Measurements from ENCODE around the gene KCNMA1.
"Not testable (repeated sequence)": the region's sequence is repeated elsewhere in the genome, so short reads cannot be mapped to it uniquely, and the experiment has no call there.

Gene KCNMA1

DNA sequence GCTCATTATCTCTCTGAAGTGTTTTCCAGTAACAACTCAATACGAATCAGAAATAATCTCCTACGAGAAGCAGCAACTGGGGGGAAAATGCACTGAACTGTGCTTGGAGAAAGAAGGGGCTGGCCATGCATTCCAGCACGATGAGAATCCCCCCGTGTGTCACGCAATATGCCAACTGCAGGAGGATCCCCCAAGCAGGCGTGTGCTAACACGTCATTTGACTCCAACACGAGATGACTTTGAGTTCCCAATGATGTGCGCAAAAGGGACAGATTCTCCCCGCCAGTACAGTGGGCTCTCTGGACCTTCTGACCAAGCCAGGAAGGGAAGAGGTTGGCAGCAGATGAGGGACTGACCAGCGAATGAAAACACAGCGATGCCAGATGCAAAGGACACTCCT is 105.5 kb downstream of the KCNMA1 start:
- DNase-seq (ENCODE audit: low read depth) = no peak

DNA sequence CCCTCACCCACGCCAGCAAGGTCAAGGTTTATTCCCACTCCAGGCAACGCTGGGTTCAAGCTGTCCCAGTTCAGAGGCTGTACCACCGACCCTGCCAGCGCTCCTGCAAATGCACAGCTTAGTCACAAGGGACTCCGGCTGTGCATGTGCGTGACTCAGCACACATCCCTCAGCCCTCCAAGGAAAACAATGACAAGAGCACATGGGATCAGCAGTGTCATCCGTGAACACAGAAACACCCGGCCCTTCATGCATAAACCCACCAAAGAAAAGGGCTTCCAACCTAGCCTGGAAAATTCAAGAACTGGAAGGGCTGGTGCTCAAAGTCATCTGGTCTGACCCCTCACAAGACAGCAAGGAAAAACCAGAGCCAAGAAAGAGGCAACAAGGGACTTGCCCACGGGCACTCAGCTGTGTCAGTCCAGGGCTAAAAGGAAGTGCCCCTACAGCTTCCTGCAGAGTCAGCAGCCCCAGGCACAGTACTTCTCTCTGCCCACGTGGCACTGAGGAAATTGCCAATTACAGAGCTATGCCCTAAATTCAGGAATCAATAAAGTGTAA is 106.1 kb downstream of the KCNMA1 start:
- DNase-seq (ENCODE audit: low read depth) = no peak

DNA sequence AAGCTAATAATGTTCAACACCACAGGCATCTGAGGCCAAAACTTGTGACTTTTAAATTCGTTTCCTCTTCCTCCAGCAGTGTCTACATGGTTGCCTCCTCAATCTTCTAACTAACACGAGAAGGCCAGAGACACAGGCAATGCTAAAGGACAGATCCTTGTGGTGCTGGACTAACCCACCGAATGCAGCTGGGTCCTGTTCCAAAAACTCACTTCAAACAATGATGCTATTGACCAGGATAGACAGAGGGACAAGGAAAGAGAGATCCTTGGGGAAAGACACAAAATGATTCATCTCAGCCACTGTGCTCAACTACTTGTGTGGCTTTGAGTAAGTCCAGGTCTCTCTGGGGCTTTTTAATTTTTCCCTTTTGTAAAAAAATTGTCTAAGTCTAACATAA is 107.6 kb downstream of the KCNMA1 start:
- DNase-seq (ENCODE audit: low read depth) = no peak

DNA sequence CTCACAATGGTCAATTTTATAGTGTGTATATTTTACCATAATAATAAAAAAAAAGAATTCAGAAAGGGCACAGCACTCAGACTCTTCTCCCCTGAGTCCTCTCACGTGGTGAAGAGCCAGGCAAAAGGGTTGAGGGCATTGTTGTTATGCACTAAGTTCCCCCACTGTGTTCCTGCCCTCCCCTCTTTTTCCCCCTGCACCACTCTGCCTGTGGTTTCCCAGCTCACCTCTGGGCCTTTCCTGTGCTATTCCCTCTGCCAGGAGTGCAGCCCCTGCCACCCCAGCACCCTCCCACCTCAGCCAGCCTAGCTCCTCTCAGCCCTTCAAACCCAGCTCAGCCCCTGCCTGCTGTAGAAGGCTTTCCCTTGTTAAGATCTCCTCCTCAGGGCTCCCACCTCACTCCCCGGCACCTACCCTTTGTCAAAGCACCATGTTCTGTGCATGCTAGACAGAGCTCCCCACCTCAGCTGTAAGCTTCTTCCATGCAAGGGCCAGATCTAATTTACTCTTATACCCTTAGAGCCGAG is 108.5 kb downstream of the KCNMA1 start:
- no peak for DNase-seq (ENCODE audit: low read depth)

DNA sequence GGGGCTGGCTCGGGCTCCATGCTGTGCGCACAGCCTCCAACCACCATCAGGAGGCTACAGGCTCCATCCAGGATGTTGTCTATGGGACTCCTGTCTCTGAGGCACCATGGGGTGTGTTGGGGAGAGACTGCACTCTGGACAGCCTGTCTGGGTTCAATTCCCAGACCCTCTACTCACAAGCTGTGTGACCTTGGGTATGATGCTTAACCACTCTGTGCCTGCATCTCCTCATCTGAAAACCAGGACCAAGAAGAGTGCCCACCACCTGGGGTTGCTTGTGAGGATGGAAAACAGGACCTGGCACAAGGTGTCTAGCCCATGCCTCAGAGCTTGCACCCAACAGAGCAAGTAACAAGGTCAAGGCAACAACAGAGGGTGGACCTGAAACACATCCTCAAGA is 109.8 kb downstream of the KCNMA1 start:
- DNase-seq (ENCODE audit: low read depth) = no peak

DNA sequence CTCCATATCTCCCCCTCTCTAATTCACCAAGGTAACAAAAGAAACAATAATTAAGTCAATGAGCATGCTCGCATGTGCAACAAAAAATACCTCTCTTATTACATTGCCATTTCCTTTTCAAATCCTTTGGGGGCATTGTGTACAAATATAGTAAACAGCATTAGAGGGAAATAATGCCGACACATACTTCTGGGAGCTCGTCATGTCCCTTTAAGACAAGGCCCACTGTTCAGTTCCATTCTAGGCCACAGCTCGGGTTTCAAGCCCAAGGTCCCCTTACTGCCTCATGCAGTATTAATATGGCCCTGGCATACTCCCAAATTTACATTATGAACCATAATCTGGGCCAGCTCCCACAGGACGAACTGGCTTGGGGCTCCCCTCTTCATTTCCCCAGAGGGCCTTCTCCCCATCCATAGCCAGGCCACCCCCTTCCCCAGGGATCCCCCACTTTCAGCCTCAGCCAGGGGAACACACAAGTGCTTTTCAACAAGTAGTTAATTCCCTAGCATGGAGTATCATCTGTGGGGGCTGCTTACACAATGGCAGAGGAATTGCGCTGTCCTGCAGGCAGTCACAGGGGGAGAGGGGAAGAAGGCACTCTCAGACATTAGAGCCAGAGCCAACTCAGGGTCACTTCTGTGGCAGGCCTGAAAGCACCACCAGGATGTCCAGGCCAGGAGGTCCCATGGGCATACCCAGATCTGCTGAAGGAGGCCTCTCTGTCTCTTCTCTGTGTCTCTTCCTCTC is 110.6 kb downstream of the KCNMA1 start:
- no peak for DNase-seq (ENCODE audit: low read depth)

DNA sequence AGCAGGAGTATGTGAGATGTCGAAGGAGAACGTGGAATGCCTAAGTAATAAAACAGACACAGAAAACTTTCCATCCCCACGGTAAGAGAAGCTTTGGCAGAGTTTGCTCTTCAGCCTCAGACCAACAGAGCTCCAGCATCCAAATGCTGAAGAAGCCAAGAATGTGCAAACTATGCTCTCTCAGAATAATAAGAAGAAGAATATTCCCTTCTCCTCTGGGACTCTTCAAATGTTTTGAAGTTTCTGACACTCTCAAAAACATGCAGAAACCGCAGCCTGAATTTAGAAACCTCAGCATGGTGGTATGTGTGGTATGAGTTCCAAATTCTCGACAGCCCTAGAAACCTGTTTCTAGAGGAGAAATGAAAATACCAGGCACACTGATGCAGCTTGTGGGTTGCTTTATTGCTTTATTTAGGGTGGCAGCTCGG is 113.3 kb downstream of the KCNMA1 start:
- no peak for DNase-seq (ENCODE audit: low read depth)

DNA sequence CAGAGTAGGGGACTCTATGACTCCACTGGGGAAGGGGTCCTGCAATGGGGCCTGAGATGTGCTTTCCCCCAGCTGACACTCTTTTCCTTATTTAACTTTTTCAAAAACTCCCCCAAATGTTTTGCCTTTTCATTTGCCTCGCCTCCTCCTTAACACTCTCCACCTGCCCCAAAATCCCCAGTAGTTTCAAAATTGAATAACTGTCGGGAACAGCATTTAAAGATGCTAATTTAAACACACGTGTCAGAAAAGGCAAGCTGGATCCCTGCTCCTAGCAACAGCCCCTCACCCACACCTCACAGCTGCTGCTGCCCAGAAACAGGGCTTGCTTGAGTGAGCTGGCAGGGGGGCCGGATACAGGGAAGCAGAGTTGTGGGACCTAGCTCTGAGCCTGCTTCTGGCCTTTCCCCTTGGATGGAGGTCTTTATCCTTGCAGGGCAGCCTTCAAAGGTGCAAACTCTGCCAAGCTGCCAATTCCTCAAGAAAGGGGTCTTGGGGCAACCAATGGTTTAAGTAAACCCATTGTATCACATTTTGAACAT is 115.3 kb downstream of the KCNMA1 start:
- DNase-seq (ENCODE audit: low read depth) = no peak

DNA sequence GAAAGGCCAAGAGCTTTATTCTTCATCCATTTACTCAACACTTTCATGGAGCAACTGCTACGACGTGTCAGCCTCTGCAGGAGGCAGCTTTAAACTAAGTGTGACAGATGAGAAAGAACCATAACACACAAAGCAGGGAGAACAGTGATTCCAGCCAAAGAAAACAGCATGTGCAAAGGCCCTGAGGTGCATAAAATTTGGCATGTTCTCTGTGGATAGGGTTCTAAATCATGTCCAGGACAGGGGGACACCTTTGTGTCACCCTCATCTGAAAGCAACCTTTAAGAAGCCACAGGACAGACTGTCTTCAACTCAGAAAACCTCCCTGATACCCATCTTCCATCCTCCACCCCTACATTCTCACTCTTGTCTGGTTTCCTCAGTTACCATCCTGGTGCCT is 116.6 kb downstream of the KCNMA1 start:
- no peak for DNase-seq (ENCODE audit: low read depth)

DNA sequence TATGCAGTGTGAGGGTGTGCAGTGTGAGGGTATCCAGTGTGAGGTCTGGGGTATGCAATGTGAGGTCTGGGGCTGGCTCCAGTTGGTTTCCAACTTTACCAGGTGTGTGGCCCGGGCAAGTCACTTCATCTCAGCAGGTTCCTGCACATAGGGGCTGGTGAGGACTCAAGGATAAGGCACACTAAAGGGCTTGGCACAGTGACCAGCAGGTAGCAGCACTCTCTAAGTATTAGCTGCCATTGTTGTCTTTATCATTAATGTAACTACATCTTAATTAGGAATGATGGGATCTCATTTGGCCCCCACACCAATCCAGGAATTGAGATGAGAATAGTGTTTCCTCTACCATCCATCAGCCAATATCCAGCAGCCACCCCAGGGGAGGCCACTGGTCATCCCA is 117.3 kb downstream of the KCNMA1 start:
- no peak for DNase-seq (ENCODE audit: low read depth)

DNA sequence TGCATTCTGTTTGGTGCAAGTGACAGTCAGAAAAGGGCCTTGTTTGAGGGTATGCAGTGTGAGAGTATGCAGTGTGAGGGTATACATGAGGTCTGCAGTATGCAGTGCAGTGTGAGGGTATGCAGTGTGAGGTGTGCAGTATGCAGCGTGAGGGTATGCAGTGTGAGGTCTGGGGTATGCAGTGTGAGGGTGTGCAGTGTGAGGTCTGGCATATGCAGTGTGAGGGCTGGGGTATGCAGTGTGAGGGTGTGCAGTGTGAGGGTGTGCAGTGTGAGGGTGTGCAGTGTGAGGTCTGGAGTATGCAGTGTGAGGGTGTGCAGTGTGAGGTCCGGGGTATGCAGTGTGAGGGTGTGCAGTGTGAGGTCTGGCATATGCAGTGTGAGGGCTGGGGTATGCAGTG is 117.8 kb downstream of the KCNMA1 start:
- not testable (repeated sequence) for DNase-seq (ENCODE audit: low read depth)

DNA sequence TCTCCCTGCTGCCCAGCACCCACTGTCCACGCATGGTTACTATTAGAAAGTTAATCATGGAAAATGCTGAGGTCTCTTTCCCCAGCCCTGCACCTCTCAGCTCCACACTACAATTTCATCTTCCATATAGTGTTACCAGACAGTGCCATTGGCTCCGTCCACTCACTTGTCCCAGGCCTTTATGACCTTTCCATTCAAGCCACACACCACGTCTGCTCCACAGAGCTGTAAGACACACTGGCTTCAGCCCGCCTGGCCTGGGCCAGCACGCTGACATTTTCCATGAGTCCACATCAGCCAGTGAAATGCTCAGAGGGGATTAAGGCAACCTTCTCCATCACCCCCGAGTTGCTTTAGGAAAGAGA is 118.7 kb downstream of the KCNMA1 start:
- no peak for DNase-seq (ENCODE audit: low read depth)

DNA sequence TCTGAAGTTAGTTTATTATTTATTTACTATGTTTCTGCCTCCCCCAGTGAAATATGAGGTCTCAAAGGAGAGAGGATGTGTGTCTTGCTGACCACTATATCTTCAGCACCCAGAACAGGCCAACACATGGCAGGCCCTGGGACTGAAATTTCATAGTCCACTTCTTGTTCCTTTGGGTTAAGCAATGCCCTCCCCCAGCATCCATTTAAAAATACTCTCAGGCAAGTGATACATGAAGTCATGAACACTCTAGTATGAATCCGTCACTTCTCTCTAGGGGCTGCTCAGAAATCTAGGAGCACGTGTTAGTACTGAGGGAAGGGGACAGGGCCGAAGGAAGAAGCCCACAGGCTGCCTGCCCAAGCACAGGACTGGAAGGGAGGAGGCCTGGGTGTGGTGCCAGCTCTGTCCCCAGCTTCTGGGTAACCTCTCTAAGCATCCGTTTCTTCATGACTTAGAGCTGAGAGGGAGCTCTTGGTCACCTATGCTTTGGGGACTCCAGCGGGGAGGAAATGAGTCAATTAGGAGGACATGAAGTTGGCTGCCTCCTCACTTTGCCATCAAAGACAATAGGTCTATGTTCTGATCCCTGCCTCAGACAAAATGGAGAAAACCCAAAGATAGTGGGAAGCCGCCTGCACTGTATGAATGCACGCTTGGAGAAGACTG is 119.2 kb downstream of the KCNMA1 start:
- DNase-seq (ENCODE audit: low read depth) = no peak

DNA sequence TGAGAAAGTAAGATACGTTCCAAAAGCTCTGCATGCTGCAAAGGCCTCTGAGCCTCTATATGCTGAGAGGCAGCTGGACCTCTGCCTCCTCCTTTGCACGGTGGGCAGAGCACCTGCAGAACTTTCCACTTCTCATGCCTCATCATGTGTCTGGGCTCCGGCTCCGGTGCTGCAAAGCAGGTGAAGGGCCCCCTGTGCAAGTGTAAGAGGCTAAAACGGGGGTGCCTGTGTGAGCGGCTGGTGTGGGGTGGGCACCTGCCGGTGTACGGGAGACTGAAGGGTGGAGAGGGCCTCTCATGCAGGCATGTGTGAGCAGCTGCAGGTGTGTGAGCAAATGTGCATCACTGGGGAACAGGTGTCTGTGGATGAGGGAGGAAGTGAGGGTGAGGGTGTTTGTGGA is 121.0 kb downstream of the KCNMA1 start:
- DNase-seq (ENCODE audit: low read depth) = no peak

DNA sequence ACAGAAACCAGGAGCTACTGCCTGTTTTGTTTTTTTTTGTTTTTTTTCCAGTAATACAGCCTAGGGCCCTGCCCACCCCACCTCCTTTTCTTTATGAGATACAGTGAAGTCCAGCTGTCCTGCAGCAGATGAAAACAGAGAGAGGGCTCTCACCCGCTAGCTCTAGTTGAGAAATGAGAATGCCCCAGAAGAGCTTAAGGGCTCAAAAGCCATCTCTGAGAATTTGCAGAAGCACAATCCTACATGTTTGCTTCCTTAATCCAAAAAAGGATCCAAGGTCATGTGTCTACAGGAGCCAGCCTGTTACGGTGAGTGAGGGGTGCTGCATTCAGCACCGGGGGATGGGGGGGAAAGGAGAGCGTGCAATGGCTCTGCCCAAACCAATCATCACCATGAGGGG is 122.7 kb downstream of the KCNMA1 start:
- DNase-seq (ENCODE audit: low read depth) = no peak

DNA sequence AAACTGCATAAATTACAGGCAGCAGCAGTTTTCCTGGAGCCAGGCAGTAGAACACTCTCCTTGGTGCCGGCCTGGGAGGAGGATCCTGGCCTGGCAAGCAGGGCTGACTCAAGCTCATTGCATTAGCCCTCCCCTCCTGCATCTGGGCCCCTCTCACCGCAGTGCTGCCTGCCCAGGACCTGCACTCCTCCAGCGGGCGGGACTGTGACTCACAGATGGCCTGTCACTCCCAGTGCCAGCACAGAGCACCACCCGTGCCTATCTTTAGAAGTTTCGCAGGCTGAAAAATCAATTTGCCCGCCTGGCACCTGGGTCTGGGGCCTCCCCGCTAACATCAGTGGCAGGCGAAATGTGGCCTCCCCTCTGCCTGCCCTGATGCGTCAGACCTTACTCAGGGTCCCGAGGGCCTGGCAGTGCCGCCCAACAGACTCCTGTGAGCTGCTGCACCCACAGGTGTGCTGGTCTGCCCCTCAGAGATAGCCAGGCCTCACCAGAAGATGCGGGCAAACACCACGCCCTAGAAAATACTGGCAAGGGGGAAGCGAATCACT is 123.8 kb downstream of the KCNMA1 start:
- no peak for DNase-seq (ENCODE audit: low read depth)

DNA sequence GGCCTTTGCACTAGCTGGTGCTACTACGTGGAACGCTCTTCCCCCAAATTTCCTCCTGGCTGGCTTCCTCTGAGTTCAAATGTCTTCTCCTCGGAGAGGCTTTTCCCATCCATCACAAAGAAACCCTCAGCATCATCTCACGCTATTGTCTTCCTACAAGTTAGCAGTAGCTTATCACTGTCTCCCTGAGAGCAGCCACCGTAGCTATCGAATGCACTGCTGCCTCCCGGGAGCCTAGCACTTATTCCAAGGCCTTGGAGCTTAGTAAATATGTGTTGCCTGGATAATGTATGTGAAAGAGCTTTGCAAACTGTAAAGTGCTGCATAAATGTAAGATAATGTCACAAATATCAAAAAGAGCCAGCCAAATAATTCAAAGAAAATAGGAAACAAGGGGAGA is 124.4 kb downstream of the KCNMA1 start:
- DNase-seq (ENCODE audit: low read depth) = no peak

DNA sequence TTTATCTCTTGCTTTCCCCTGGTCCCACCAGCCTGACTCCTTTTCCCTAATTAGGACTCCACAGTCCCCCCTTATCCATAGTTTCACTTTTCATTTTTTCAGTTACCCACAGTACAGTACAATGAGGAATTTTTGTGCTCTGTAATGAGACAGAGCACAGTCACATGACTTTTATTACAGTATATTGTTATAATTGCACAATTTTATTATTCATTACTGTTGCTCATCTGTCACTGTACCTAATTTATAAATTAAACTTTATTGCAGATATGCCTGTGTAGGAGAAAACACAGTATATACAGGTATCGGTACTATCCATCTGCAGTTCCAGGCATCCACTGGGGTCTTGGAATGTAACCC is 125.4 kb downstream of the KCNMA1 start:
- no peak for DNase-seq (ENCODE audit: low read depth)

DNA sequence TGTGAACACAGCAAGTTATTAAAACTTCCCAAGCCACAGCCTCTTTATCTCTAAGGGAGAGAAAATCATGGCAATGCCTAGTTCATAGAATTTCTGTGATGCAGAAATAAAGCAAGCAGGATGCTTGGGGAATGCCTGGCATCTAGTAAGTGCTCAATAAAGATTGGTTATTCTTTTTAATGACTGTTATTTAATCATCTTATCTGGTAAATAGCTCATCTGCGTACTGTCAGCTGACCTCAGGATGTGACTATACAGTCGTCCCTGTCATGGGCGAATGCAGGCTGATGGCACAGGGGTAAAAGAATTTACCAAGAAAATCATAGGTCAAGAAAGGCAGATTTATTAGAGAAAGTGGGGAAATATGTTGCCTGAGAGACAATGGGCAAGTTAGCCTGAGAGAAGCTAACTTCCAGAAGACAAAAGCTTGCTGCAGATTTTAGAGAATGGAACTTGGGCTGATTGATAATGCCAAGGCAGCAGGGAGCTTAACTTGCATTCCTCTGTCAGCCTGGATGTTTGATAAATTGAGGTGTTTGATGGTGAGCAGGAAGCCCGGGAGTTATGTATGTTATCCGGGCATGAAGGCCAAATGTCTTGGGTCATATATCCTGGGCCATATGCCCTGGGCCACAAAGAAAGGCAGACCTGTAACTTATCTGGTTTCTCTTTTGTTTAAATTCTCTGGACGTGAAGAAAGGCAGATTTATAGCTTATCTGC is 126.0 kb downstream of the KCNMA1 start:
- no peak for DNase-seq (ENCODE audit: low read depth)

DNA sequence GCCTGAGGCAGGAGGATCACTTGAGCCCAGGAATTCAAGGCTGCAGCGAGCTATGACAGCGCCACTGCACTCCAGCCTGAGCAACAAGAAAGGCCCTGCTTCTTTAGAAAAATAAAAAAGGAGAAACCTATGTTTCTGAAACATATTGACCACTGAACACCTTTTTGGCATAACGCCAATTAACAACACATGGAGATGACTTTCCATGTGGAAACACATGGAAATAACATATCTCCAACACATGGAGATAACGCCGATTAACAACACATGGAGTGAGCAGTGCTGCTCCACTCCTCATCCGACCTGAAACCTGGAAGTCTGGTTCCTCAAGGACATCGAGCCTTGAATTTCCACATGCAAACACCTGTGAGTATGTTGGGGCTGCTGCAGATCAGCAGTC is 126.9 kb downstream of the KCNMA1 start:
- no peak for DNase-seq (ENCODE audit: low read depth)

DNA sequence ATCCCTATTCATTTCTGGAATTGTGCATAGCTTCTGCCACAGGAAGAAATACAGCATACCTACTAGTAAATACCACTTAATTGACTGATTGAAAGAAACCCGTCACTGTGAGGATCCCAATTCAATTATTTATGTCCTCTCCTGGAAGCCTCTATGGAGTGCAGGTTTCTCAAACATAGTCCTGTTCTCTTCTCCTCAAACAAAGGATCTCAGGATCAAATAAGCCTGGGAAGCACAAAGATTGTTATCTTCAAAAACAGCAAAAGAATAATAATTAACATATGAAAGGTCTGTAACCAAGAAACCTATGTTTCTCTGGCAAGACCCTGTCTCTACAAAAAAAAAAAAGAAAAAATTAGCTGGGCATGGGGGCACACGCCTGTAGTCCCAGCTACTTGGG is 127.3 kb downstream of the KCNMA1 start:
- no peak for DNase-seq (ENCODE audit: low read depth)

DNA sequence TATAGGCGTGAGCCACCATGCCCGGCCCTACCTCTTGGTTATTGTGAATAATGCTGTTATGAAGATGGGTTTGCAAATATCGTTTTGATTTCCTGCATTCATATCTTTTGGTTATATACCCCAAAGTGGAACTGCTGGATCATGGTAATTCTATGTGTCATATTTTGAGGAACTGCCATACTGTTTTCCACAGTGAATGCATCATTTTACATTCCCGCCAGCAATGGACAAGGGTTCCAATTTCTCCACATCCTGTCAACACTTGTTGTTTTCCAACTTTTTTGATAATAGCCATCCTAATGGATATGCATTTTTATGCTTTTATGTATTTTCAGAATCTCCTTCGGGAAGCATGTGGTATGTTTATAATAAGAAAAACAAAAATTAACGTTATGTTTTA is 128.2 kb downstream of the KCNMA1 start:
- DNase-seq (ENCODE audit: low read depth) = no peak

Measured in activated T-cell treated with anti-CD3 and anti-CD28 coated beads for 48 hours (primary cell).